Measurements from ENCODE around the gene ZNF827.

GRCh38 chr4:145804116-145804515, 134.5 kb downstream of the ZNF827 start:
- TF ChIP-seq POLR2A (IDR thresholded peaks at IDR 0.05), result no peak
- no peak for TF ChIP-seq CTCF (IDR thresholded peaks at IDR 0.05)
